ENCODE data around the gene ACTR3.
"Not testable (repeated sequence)": the region's sequence is repeated elsewhere in the genome, so short reads cannot be mapped to it uniquely, and the experiment has no call there.

Gene ACTR3

GRCh38 chr2:113889471-113890252, at the start of gene ACTR3:
TSS of gene ACTR3 (plus strand) at chr2:113890089. CDS start at chr2:113890280, 191 bp downstream.
- DNase-seq = peak; percentile 94

GRCh38 chr2:113840518-113840917, 49.4 kb upstream of the ACTR3 start:
- no peak for DNase-seq

- no peak for DNase-seq
Measured at GRCh38 chr2:113842919-113843736, 46.8 kb upstream of the ACTR3 start.

GRCh38 chr2:113843737-113844050, 46.2 kb upstream of the ACTR3 start:
- DNase-seq = not testable (repeated sequence)

GRCh38 chr2:113845261-113845660, 44.6 kb upstream of the ACTR3 start:
- no peak for DNase-seq

GRCh38 chr2:113845796-113846195, 44.1 kb upstream of the ACTR3 start:
- not testable (repeated sequence) for DNase-seq

GRCh38 chr2:113846429-113846828, 43.5 kb upstream of the ACTR3 start:
- DNase-seq = no peak

- no peak for DNase-seq
Measured at GRCh38 chr2:113847144-113847543, 42.7 kb upstream of the ACTR3 start.

- DNase-seq = no peak
Measured at GRCh38 chr2:113848758-113849415, 41.0 kb upstream of the ACTR3 start.

- DNase-seq = no peak
Measured at GRCh38 chr2:113850687-113851086, 39.2 kb upstream of the ACTR3 start.

GRCh38 chr2:113851640-113852039, 38.2 kb upstream of the ACTR3 start:
- DNase-seq = no peak

- no peak for DNase-seq
Measured at GRCh38 chr2:113854208-113854607, 35.7 kb upstream of the ACTR3 start.

- DNase-seq = no peak
Measured at GRCh38 chr2:113854970-113855740, 34.7 kb upstream of the ACTR3 start.

GRCh38 chr2:113857464-113857863, 32.4 kb upstream of the ACTR3 start:
- DNase-seq = no peak

- no peak for DNase-seq
Measured at GRCh38 chr2:113858764-113859163, 31.1 kb upstream of the ACTR3 start.

- DNase-seq = no peak
Measured at GRCh38 chr2:113861740-113862139, 28.1 kb upstream of the ACTR3 start.

GRCh38 chr2:113863144-113863543, 26.7 kb upstream of the ACTR3 start:
- DNase-seq = no peak

- DNase-seq = no peak
Measured at GRCh38 chr2:113867571-113867970, 22.3 kb upstream of the ACTR3 start.

GRCh38 chr2:113869253-113869652, 20.6 kb upstream of the ACTR3 start:
- DNase-seq = no peak

GRCh38 chr2:113872201-113872600, 17.7 kb upstream of the ACTR3 start:
- DNase-seq = no peak

- no peak for DNase-seq
Measured at GRCh38 chr2:113873867-113874266, 16.0 kb upstream of the ACTR3 start.

- no peak for DNase-seq
Measured at GRCh38 chr2:113875135-113875534, 14.8 kb upstream of the ACTR3 start.

Data from NCI-H526 treated with DMSO at 0.1 percent for 48 hours (cell line).